Suprapubic skin (tissue), 4 donors: ENCODE results near the gene RAPH1.

Experiments
- CTCF ChIP-seq, 2 donors: fragments of 200-600 bp in 1 of 2; fragments of 450-650 bp in 1 of 2; sonication (generic) in 1 of 2; IDR thresholded peaks; one replicate each; pipeline ENCODE4 v1.5.1; 2016 to 2019; ENCODE audit warnings: antibody characterized with exemption in 2 of 2, mild to moderate bottlenecking in 1 of 2, moderate library complexity in 1 of 2
- EP300 ChIP-seq: sonication (generic); formaldehyde crosslinking; IDR thresholded peaks from one replicate; pipeline ENCODE4 v1.6.1; 2017; ENCODE audit warnings: antibody characterized with exemption
- POLR2A ChIP-seq, 2 donors: fragments of 450-650 bp; IDR thresholded peaks; one replicate each; pipeline ENCODE4 v1.6.1; 2017; ENCODE audit warnings: antibody characterized with exemption in 2 of 2, mild to moderate bottlenecking in 2 of 2, moderate library complexity in 2 of 2
- POLR2AphosphoS5 ChIP-seq, 3 donors: sonication (generic); formaldehyde crosslinking; IDR thresholded peaks; one replicate each; pipeline ENCODE4 v1.6.1; 2017; ENCODE audit warnings: antibody characterized with exemption in 3 of 3

- no peak for TF ChIP-seq POLR2A (IDR thresholded peaks at IDR 0.05)
- TF ChIP-seq CTCF (IDR thresholded peaks at IDR 0.05), result no peak
- no peak for TF ChIP-seq POLR2AphosphoS5 (IDR thresholded peaks at IDR 0.05)
- no peak for TF ChIP-seq EP300
Measured at GRCh38 chr2:203543898-203544328, 8.8 kb upstream of the RAPH1 start.
